K562 (cell line): ENCODE measurements around the gene OR2Z1.

ENCODE experiments used
- CTCF ChIP-seq, 3 experiments: IDR thresholded peaks in 2 of 3; conservative IDR thresholded peaks in 1 of 3; 2 replicates each; pipeline ENCODE4 v1.5.1; 2011 to 2012; ENCODE audit warnings: low read length in 3 of 3, mild to moderate bottlenecking in 3 of 3, control low read depth in 2 of 3, improper control_type of control experiment in 1 of 3, inconsistent platforms in 1 of 3, low read depth in 1 of 3, mixed read lengths in 1 of 3, moderate library complexity in 1 of 3; ENCODE audit not compliant: insufficient read depth in 2 of 3
- FOXP1 ChIP-seq: sonication (generic); formaldehyde crosslinking; IDR thresholded peaks from 2 replicates; pipeline ENCODE4 v1.8.0; 2022; ENCODE audit warnings: mild to moderate bottlenecking, missing genetic modification reagents
- HNRNPL ChIP-seq: fragments of 200-400 bp; formaldehyde crosslinking; IDR thresholded peaks from 2 replicates; pipeline ENCODE4 v1.6.1; 2017; ENCODE audit warnings: low read depth, mild to moderate bottlenecking, low read length
- IRF9 ChIP-seq: fragments of 450-650 bp; IDR thresholded peaks from 2 replicates; pipeline ENCODE4 v1.6.1; 2016; ENCODE audit warnings: missing biosample characterization, missing genetic modification characterization
- NFYB ChIP-seq: IDR thresholded peaks from 2 replicates; pipeline ENCODE4 v1.6.1; 2011; ENCODE audit warnings: mild to moderate bottlenecking, moderate library complexity; ENCODE audit not compliant: insufficient read length; ENCODE audit errors: extremely low read depth
- POLR2B ChIP-seq: fragments of 450-650 bp; IDR thresholded peaks from 2 replicates; pipeline ENCODE4 v1.6.1; 2018; ENCODE audit warnings: low read depth; ENCODE audit not compliant: partially characterized antibody
- REST ChIP-seq, 2 experiments: fragments of 450-650 bp; formaldehyde crosslinking in 1 of 2; IDR thresholded peaks; 2 replicates each; pipeline versions ENCODE4 v1.4.0 to v1.6.1; 2014 to 2020; ENCODE audit warnings: mild to moderate bottlenecking in 2 of 2, borderline replicate concordance in 1 of 2, low read depth in 1 of 2
- USF2 ChIP-seq: sonication (generic); formaldehyde crosslinking; IDR thresholded peaks from 2 replicates; pipeline ENCODE4 v1.5.0; 2020; ENCODE audit warnings: missing genetic modification reagents
- ZKSCAN8 ChIP-seq: fragments of 200-800 bp; sonication (Bioruptor generic); IDR thresholded peaks from 2 replicates; pipeline ENCODE4 v1.6.1; 2016; ENCODE audit warnings: missing genetic modification characterization, missing compliant biosample characterization
- ZNF512 ChIP-seq: IDR thresholded peaks from 2 replicates; pipeline ENCODE4 v1.6.1; 2016; ENCODE audit warnings: missing genetic modification characterization, missing compliant biosample characterization

- TF ChIP-seq ZNF512 (no peak), CTCF (IDR thresholded peaks at IDR 0.05 in 2 of 3, conservative IDR thresholded peaks at IDR 0.05 in 1 of 3; ENCODE audit: insufficient read depth in 2 of 3, low read depth in 1 of 3, low read length in 3 of 3) (no peak), USF2 (CRISPR knock-in tag) (no peak), FOXP1 (CRISPR knock-in tag) (no peak), IRF9 (tag) (no peak), ZKSCAN8 (CRISPR knock-in tag) (no peak), NFYB (no peak), REST (IDR thresholded peaks at IDR 0.05; ENCODE audit: borderline replicate concordance) (no peak), REST (CRISPR knock-in tag; IDR thresholded peaks at IDR 0.05; ENCODE audit: low read depth) (no peak), POLR2B (no peak), HNRNPL (no peak)
These were observed 20.5 kb upstream of the OR2Z1 start for GRCh38 chr19:8700956-8701355.
